NCI-H187 treated with DMSO at 0.1 percent for 48 hours (cell line): ENCODE measurements around the gene CHN1.

Experiments used
- DNase-seq: peaks from one replicate; lab custom pipeline; 2025; lab: John Stamatoyannopoulos, UW

Gene CHN1, protein sequence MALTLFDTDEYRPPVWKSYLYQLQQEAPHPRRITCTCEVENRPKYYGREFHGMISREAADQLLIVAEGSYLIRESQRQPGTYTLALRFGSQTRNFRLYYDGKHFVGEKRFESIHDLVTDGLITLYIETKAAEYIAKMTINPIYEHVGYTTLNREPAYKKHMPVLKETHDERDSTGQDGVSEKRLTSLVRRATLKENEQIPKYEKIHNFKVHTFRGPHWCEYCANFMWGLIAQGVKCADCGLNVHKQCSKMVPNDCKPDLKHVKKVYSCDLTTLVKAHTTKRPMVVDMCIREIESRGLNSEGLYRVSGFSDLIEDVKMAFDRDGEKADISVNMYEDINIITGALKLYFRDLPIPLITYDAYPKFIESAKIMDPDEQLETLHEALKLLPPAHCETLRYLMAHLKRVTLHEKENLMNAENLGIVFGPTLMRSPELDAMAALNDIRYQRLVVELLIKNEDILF

GRCh38 chr2:175004980-175005732 lies at the start of gene CHN1:
Gene CHN1, minus strand, starts transcription at chr2:175005381. Its CDS starts 469 bp downstream, at chr2:175004912.
- no peak for DNase-seq

GRCh38 chr2:175054340-175054739 lies 49.2 kb upstream of the CHN1 start:
- DNase-seq: no peak

- no peak for DNase-seq
Measured at GRCh38 chr2:175049661-175050060, 44.5 kb upstream of the CHN1 start.

DNA sequence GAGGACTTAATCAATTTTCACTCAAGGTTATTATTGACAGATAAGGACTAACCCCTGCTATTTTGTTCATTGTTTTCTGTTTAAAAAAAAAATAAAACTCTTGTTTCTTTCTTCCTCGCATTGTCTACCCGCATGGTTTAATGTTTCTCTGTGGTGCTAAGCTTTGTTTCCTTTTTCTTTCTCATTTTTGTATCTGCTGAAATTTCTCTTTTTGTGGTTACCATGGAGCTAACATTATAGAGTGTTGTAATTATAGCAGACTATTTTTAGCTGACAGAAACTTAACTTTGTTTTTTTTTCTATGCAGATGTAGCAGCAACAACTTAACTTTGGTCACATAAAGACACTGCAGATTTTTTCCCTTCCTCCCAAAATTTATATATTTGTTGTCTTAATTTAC lies 43.1 kb upstream of the CHN1 start:
- no peak for DNase-seq

GRCh38 chr2:175039490-175039889 lies 34.3 kb upstream of the CHN1 start:
- no peak for DNase-seq

DNA sequence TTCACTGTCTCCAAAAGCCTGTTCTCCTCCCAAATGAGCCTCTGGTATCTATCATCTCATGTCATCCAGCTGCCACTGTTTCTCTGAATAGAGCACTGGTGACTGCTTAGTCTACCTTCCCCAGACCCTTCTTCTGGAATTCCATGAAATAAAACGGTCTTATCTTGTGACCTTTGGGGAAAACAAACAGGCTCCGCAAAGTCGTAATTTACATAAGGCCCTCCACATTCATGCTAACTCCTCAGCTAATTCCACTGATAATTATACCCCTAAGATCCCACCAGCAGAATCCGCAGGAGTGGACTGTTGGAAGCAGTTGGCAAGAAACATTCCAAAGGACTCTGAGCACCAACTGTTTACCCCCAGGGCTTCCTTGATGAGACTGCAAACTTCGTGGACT lies 33.9 kb upstream of the CHN1 start:
- DNase-seq: no peak

- no peak for DNase-seq
Measured at GRCh38 chr2:175037941-175038340, 32.8 kb upstream of the CHN1 start.

DNA sequence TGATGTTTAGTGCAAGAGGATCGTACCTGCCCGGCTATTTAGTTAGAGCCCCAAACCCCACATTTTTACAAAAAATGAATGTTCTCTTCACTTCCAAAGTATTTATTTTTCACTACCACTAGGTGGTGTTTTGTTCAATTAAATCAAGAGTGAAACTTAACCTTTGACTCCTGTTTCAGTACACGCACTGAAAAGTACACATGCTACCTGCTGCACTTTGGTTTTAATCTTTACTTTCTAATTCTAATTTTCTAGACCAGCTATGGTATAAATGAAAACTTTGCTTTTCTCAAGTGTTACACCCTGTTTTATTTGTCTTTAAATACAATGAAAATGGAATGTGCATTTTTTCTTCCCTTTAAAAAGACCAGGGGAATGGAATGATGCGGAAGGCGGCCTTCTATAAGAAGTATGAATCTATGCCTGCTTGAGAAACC lies 31.4 kb upstream of the CHN1 start:
- DNase-seq: no peak

- no peak for DNase-seq
Measured at GRCh38 chr2:175035806-175036205, 30.6 kb upstream of the CHN1 start.

GRCh38 chr2:175034716-175035115 lies 29.5 kb upstream of the CHN1 start:
- no peak for DNase-seq

DNA sequence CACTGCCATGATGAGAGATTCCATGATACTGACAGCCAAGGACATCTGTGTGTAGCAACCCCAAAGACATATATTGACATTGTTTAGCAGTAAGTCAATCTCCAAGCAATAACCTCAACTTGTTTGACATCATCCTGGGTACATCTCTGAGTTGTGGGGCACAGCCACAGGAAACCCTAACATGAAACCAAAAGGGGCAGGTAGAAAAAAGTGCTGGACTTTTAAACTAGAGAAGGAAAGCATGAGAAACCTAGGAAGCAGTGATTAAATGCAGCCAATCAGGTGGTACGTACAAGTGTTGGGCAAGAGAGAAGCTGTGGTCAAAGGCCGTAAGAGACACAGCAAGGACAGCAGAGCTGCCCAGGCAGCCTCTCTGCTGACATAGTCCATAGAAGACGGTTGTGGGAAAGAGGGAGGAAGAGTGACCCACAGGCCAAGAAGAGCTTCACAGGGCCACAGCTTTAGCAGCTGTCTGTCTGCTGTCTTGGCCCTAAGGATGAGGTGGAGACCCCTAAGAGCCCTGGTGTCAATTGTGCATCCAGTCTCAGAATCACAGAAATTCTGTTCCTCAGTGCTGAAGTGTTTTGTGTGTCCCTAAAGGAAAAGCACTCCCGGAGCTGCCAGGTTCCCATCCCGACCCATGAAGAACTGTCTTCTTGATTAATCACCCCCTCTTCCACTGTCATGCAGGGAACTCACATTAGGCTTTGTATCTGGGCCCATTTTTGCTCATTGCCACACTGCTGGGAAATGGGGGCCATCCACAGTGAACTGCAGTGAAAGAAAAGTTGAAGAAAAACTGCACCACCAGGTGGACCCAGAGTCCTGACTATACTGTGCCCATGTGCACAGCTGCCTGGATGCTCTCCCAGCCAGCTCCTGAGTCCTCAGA lies 25.4 kb upstream of the CHN1 start:
- DNase-seq: no peak

- DNase-seq: no peak
Measured at GRCh38 chr2:175027755-175028154, 22.6 kb upstream of the CHN1 start.

DNA sequence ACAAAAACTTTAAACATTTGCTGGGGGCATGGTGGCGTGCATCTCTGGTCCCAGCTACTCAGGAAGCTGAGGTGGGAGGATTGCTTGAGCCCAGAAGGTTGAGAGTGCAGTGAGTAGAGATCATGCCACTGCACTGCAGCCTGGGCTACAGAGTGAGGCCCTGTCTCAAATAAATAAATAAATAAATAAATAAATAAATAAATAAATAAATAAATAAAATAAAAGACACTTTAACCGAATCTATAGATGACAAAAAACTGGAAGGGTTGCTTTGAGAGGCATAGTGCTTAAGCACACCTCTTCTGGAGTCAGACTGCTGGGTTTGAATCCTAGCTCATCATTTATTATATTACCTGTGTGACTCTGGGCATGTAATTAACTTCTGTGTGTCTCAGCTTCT lies 21.2 kb upstream of the CHN1 start:
- DNase-seq: no peak

GRCh38 chr2:175025946-175026345 lies 20.8 kb upstream of the CHN1 start:
- no peak for DNase-seq

- no peak for DNase-seq
Measured at GRCh38 chr2:175025233-175025632, 20.1 kb upstream of the CHN1 start.

- no peak for DNase-seq
Measured at GRCh38 chr2:175022923-175023322, 17.7 kb upstream of the CHN1 start.

DNA sequence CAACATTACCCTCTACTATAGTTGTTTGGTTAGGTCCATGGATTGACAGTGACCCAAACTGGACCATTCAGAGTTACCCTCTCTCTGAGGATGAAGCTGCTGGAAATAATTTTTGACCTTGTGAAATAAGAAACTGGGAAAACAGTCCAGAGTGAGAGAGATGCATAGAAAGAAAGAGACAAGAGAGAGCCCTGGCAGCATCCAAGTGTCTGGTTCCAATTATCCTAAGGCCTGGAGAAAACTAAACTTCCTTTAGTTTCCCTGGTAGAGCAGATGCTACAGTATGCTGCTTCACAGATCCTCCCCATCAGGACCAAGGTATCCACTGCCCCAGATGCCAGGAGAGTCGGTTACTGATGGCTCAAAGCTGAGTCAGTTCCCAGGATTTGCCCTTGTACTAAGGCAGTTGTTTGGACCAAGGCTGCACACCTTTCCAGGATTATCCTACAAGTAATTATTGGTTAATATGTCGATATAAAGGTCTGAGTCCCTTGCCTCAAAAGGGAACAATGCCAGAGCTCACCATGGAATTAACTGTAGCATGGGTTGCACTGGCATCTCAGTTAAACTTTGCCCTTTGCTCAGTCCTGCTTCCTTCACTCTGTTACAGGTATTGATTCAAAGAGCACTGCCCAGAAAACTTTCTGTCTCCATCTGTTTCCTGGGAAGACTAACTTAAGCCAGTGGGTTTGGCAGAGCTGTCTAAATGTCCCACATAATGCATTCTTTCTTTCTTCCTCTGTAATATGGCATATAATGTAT lies 14.6 kb upstream of the CHN1 start:
- no peak for DNase-seq

GRCh38 chr2:175017618-175018414 lies 12.6 kb upstream of the CHN1 start:
- no peak for DNase-seq

GRCh38 chr2:175015340-175015739 lies 10.2 kb upstream of the CHN1 start:
- no peak for DNase-seq

DNA sequence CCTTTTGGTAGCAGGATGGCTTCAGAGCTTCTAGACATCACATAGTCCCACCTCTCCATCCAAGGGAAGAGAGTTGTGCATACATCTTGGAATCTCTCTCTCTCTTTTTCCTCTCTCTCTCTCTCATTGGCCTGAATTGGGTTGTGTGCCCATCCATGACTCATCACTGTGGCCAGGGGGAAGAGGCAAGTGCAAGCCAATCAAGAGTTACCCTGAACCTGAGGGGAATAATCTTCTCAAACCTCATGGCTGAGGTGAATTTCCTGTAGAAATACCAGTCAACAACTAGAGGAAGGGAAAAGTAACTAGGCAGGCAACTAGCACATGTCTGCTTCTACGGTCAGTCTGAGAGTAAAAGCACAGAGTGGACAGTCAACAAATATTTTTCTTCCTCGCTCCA lies 7.3 kb upstream of the CHN1 start:
- no peak for DNase-seq

GRCh38 chr2:175011505-175011904 lies 6.3 kb upstream of the CHN1 start:
- DNase-seq: no peak
